Neural cell (in vitro differentiated cells): ENCODE results near the gene CD6. TPM values are rescaled to one million over a fixed set of nuclear protein-coding genes. Genes with fewer than 3 reads are reported as not detected.

Experiments used
- H2AFZ ChIP-seq: fragments of 200-600, 300-800 bp; sonication (generic), shearing (Covaris generic); 2 replicates; pipeline ENCODE4 v1.6.0; 2014; ENCODE audit warnings: low read depth, mild to moderate bottlenecking, antibody characterized with exemption, low read length, moderate library complexity
- H3F3A ChIP-seq: fragments of 200-600 bp; shearing (Covaris generic); 2 replicates; pipeline ENCODE4 v1.6.1; 2016; ENCODE audit warnings: mild to moderate bottlenecking, moderate library complexity, mixed read lengths, antibody characterized with exemption, low read length; ENCODE audit not compliant: insufficient read depth, poor library complexity, severe bottlenecking
- H3K27ac ChIP-seq: fragments of 200-600, 300-800 bp; sonication (generic), shearing (Covaris generic); 2 replicates; pipeline ENCODE4 v1.5.1; 2014; ENCODE audit warnings: mild to moderate bottlenecking, low read length, moderate library complexity
- H3K27me3 ChIP-seq: fragments of 300-800, 200-600 bp; sonication (generic), shearing (Covaris generic); 2 replicates; pipeline ENCODE4 v1.6.0; 2014; ENCODE audit warnings: mild to moderate bottlenecking, low read depth, low read length, moderate library complexity; ENCODE audit not compliant: insufficient read depth
- H3K36me3 ChIP-seq: fragments of 300-800, 200-600 bp; sonication (generic), shearing (Covaris generic); 2 replicates; pipeline ENCODE4 v1.5.1; 2014; ENCODE audit warnings: mild to moderate bottlenecking, antibody characterized with exemption, low read length, moderate library complexity; ENCODE audit not compliant: insufficient read depth
- H3K4me2 ChIP-seq: fragments of 300-800, 200-600 bp; sonication (generic), shearing (Covaris generic); 2 replicates; pipeline ENCODE4 v1.6.0; 2014; ENCODE audit warnings: mild to moderate bottlenecking, low read length
- H3K4me3 ChIP-seq: fragments of 300-800, 200-600 bp; sonication (generic), shearing (Covaris generic); 2 replicates; pipeline ENCODE4 v1.5.1; 2014; ENCODE audit warnings: mild to moderate bottlenecking, low read length, moderate library complexity
- H3K79me2 ChIP-seq: fragments of 200-600 bp; shearing (Covaris generic); replicated peaks from 2 replicates; pipeline ENCODE4 v1.6.0; 2014; ENCODE audit warnings: mild to moderate bottlenecking, low read length, moderate library complexity; ENCODE audit not compliant: insufficient read depth
- H3K9ac ChIP-seq: fragments of 300-800, 200-600 bp; sonication (generic), shearing (Covaris generic); 2 replicates; pipeline ENCODE4 v1.6.1; 2016; ENCODE audit warnings: mild to moderate bottlenecking, low read length, mixed read lengths
- H3K9me2 ChIP-seq: fragments of 200-600 bp; shearing (Covaris generic); 2 replicates; pipeline ENCODE4 v1.6.1; 2016; ENCODE audit warnings: mild to moderate bottlenecking, low read length, mixed read lengths; ENCODE audit not compliant: insufficient read depth
- H3K9me3 ChIP-seq: fragments of 200-600, 300-800 bp; sonication (generic), shearing (Covaris generic); 2 replicates; pipeline ENCODE4 v1.6.1; 2016; ENCODE audit warnings: mild to moderate bottlenecking, mixed run types, low read length, moderate library complexity, mixed read lengths
- H4K20me1 ChIP-seq: fragments of 200-600 bp; shearing (Covaris generic); 2 replicates; pipeline ENCODE4 v1.6.1; 2016; ENCODE audit warnings: mild to moderate bottlenecking, mixed run types; ENCODE audit not compliant: insufficient read depth
- CTCF ChIP-seq: fragments of 450-650 bp; IDR thresholded peaks from 2 replicates; pipeline ENCODE4 v1.5.1; 2014; ENCODE audit warnings: antibody characterized with exemption, mild to moderate bottlenecking, moderate library complexity; ENCODE audit not compliant: poor library complexity, severe bottlenecking
- EP300 ChIP-seq: fragments of 450-650 bp; conservative IDR thresholded peaks from 2 replicates; pipeline ENCODE4 v1.6.1; 2014; ENCODE audit warnings: antibody characterized with exemption, mild to moderate bottlenecking, moderate library complexity; ENCODE audit not compliant: poor library complexity, severe bottlenecking
- EZH2 ChIP-seq: fragments of 200-600, 300-800 bp; shearing (Covaris generic), sonication (generic); IDR thresholded peaks from 2 replicates; pipeline ENCODE4 v1.6.1; 2014; ENCODE audit warnings: antibody characterized with exemption, low read length, borderline replicate concordance, mild to moderate bottlenecking; ENCODE audit not compliant: insufficient read depth, poor library complexity, severe bottlenecking
- MXI1 ChIP-seq: fragments of 450-650 bp; conservative IDR thresholded peaks from 2 replicates; pipeline ENCODE4 v1.6.1; 2014; ENCODE audit warnings: antibody characterized with exemption, mild to moderate bottlenecking; ENCODE audit not compliant: poor library complexity, severe bottlenecking
- POLR2AphosphoS5 ChIP-seq: IDR thresholded peaks from 2 replicates; pipeline ENCODE4 v1.6.1; 2012
- RAD21 ChIP-seq: fragments of 450-650 bp; conservative IDR thresholded peaks from 2 replicates; pipeline ENCODE4 v1.6.1; 2014; ENCODE audit warnings: antibody characterized with exemption, mild to moderate bottlenecking, moderate library complexity
- SMC3 ChIP-seq: fragments of 450-650 bp; conservative IDR thresholded peaks from 2 replicates; pipeline ENCODE4 v1.6.1; 2014; ENCODE audit warnings: antibody characterized with exemption, mild to moderate bottlenecking, moderate library complexity; ENCODE audit not compliant: poor library complexity
- TAF1 ChIP-seq: IDR thresholded peaks from 2 replicates; pipeline ENCODE4 v1.6.1; 2012; ENCODE audit warnings: low read depth
- polyA plus RNA-seq: library from polyadenylated mRNA; depleted of rRNA; stranded (reverse); fragments of >200 nt; gene quantifications from 2 replicates; pipeline ENCODE4 v1.2.3, GENCODE V29; 2014
- TF ChIP-seq, protein P1 (sequence below): IDR thresholded peaks from 2 replicates; pipeline ENCODE4 v1.6.1; 2012; ENCODE audit warnings: borderline replicate concordance

Gene CD6
- polyA plus RNA-seq, 1 donor from 2014 or later = not detected

- no peaks in the 10 kb centered on the region for H3K9me2 ChIP-seq
- H3K27me3 ChIP-seq = peaks cover 17% of the 10 kb centered on the region
- no peaks in the 10 kb centered on the region for H4K20me1 ChIP-seq
- no peak overlapping the region for H3K4me3 ChIP-seq
- no peak overlapping the region for H2AFZ ChIP-seq
- H3K9ac ChIP-seq = no peak overlapping the region
- no peaks in the 10 kb centered on the region for H3K79me2 ChIP-seq
- no peak overlapping the region for H3K4me2 ChIP-seq
- H3K27ac ChIP-seq = no peak overlapping the region
- H3K9me3 ChIP-seq = no peaks in the 10 kb centered on the region
- TF ChIP-seq SMC3 = no peak
- TF ChIP-seq EZH2 = no peak
- no peaks in the 10 kb centered on the region for H3F3A ChIP-seq
- no peaks in the 10 kb centered on the region for H3K36me3 ChIP-seq
These were observed 18.7 kb upstream of the CD6 start for GRCh38 chr11:60952742-60953170.

DNA sequence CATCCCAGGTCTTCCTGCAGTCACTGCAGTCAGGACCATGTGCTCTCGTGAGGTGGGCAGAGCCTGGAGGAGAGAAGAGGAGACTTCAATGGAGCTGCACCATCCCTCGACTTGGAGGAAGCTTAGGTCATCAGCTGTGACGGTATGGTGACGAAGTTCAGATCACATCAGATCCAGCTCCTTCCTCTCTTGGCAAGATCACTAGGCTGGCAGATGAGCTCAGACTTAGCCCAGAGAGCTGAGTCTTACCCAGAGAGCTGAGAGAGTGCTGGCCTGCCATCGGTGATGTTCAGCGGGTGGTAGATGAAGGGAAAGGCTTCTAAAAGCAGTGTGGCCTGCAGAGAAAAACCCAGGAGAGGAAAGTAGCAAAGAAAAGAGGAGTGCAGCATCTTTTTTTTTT lies 17.7 kb upstream of the CD6 start:
- H4K20me1 ChIP-seq = no peaks in the 10 kb centered on the region
- no peaks in the 10 kb centered on the region for H3K9me2 ChIP-seq
- H3K4me3 ChIP-seq = no peak overlapping the region
- H2AFZ ChIP-seq = no peak overlapping the region
- no peak overlapping the region for H3K9ac ChIP-seq
- H3K79me2 ChIP-seq = no peaks in the 10 kb centered on the region
- no peak overlapping the region for H3K4me2 ChIP-seq
- H3F3A ChIP-seq = no peaks in the 10 kb centered on the region
- no peaks in the 10 kb centered on the region for H3K36me3 ChIP-seq
- TF ChIP-seq RAD21 (no peak), TAF1 (no peak), MXI1 (no peak), EZH2 (no peak), CTCF (no peak), SMC3 (no peak), EP300 (no peak), POLR2AphosphoS5 (no peak)
- TF ChIP-seq, protein P1, sequence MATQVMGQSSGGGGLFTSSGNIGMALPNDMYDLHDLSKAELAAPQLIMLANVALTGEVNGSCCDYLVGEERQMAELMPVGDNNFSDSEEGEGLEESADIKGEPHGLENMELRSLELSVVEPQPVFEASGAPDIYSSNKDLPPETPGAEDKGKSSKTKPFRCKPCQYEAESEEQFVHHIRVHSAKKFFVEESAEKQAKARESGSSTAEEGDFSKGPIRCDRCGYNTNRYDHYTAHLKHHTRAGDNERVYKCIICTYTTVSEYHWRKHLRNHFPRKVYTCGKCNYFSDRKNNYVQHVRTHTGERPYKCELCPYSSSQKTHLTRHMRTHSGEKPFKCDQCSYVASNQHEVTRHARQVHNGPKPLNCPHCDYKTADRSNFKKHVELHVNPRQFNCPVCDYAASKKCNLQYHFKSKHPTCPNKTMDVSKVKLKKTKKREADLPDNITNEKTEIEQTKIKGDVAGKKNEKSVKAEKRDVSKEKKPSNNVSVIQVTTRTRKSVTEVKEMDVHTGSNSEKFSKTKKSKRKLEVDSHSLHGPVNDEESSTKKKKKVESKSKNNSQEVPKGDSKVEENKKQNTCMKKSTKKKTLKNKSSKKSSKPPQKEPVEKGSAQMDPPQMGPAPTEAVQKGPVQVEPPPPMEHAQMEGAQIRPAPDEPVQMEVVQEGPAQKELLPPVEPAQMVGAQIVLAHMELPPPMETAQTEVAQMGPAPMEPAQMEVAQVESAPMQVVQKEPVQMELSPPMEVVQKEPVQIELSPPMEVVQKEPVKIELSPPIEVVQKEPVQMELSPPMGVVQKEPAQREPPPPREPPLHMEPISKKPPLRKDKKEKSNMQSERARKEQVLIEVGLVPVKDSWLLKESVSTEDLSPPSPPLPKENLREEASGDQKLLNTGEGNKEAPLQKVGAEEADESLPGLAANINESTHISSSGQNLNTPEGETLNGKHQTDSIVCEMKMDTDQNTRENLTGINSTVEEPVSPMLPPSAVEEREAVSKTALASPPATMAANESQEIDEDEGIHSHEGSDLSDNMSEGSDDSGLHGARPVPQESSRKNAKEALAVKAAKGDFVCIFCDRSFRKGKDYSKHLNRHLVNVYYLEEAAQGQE = no peak
- no peak overlapping the region for H3K27ac ChIP-seq
- H3K27me3 ChIP-seq = peaks cover 17% of the 10 kb centered on the region
- no peaks in the 10 kb centered on the region for H3K9me3 ChIP-seq

- no peaks in the 10 kb centered on the region for H3K79me2 ChIP-seq
- H3K9me2 ChIP-seq = no peaks in the 10 kb centered on the region
- no peak for TF ChIP-seq CTCF
- TF ChIP-seq EP300 = no peak
- no peak for TF ChIP-seq TAF1
- TF ChIP-seq EZH2 = no peak
- no peak for TF ChIP-seq POLR2AphosphoS5
- TF ChIP-seq, protein P1 = no peak
- no peak for TF ChIP-seq RAD21
- TF ChIP-seq SMC3 = no peak
- TF ChIP-seq MXI1 = no peak
- H2AFZ ChIP-seq = no peak overlapping the region
- H3K27me3 ChIP-seq = peaks cover 17% of the 10 kb centered on the region
- H3K4me3 ChIP-seq = no peak overlapping the region
- no peak overlapping the region for H3K9ac ChIP-seq
- H4K20me1 ChIP-seq = no peaks in the 10 kb centered on the region
- H3K9me3 ChIP-seq = no peaks in the 10 kb centered on the region
- H3K27ac ChIP-seq = no peak overlapping the region
- H3K4me2 ChIP-seq = no peak overlapping the region
- no peaks in the 10 kb centered on the region for H3F3A ChIP-seq
- no peaks in the 10 kb centered on the region for H3K36me3 ChIP-seq
These were observed 17.1 kb upstream of the CD6 start for GRCh38 chr11:60954421-60954820.
